HCT116 (cell line): ENCODE results near the gene DPY30. TPM values are rescaled to one million over a fixed set of nuclear protein-coding genes. Genes with fewer than 3 reads are reported as not detected.
"Not testable (repeated sequence)": the region's sequence is repeated elsewhere in the genome, so short reads cannot be mapped to it uniquely, and the experiment has no call there.

Experiments
- ATAC-seq: fragments of 200-7000 bp; cut with Tn5 transposase; 2 replicates; pipeline ENCODE4 v1.9.1; 2020; ENCODE audit warnings: mild to moderate bottlenecking, moderate library complexity
- BruUV-seq: library from RNA; stranded (reverse); fragments of 400-500 nt; replicated peaks from 2 replicates; lab custom pipeline; 2021; lab: Mats Ljungman, UMichigan
- CTCF ChIA-PET: fragments of 300-600 bp; sonication (Branson Sonifier 250); formaldehyde crosslinking; loops from one replicate; lab custom pipeline; 2021; ENCODE audit warnings: antibody characterized with exemption; lab: Charles Lee
- POLR2A ChIA-PET: fragments of 300-600, 350-600 bp; sonication (Branson Sonifier 250); formaldehyde crosslinking; loops from one replicate; lab custom pipeline; 2021; ENCODE audit warnings: antibody characterized with exemption; lab: Charles Lee
- RAD21 ChIA-PET, 2 experiments: fragments of 300-600 bp; sonication (Branson Sonifier 250); formaldehyde crosslinking; loops; one replicate each; lab custom pipeline; 2023; ENCODE audit warnings: low total read pairs in 2 of 2; ENCODE audit not compliant: uncharacterized antibody in 2 of 2, unreplicated experiment in 2 of 2, low non-redundant PET in 1 of 2; lab: Charles Lee
- DNase-seq: peaks from one replicate; pipeline ENCODE4 v3.0.0-alpha.2; 2010; ENCODE audit warnings: low read depth, low spot score
- H2AFZ ChIP-seq: fragments of 200-600 bp; shearing (Covaris generic), sonication (generic); 2 replicates; pipeline ENCODE4 v1.6.1; 2017; ENCODE audit warnings: low read depth, mixed run types, mixed read lengths, antibody characterized with exemption, low read length; ENCODE audit not compliant: poor library complexity, severe bottlenecking
- H3K27ac ChIP-seq: 2 replicates; pipeline ENCODE4 v1.5.1; 2012; ENCODE audit warnings: low read depth, low read length
- H3K27me3 ChIP-seq: fragments of 200-600 bp; sonication (generic); 2 replicates; pipeline ENCODE4 v1.6.1; 2016; ENCODE audit warnings: mixed run types, low read length, mixed read lengths; ENCODE audit not compliant: insufficient read depth
- H3K36me3 ChIP-seq, 2 experiments: fragments of 200-500 bp in 1 of 2; fragments of 200-600 bp in 1 of 2; sonication (Bioruptor generic) in 1 of 2; sonication (generic) in 1 of 2; 2 replicates each; pipeline versions ENCODE4 v1.5.1 to v1.6.1; 2014 to 2016; ENCODE audit warnings: low read length in 2 of 2, inconsistent platforms in 1 of 2, mixed read lengths in 1 of 2, mixed run types in 1 of 2; ENCODE audit not compliant: insufficient read depth in 2 of 2, control insufficient read depth in 1 of 2
- H3K4me1 ChIP-seq, 2 experiments: fragments of 200-600 bp in 1 of 2; sonication (generic) in 1 of 2; 2 replicates each; pipeline versions ENCODE4 v1.5.1 to v1.6.1; 2012 to 2017; ENCODE audit warnings: low read length in 2 of 2, inconsistent platforms in 1 of 2, mild to moderate bottlenecking in 1 of 2, mixed read lengths in 1 of 2, mixed run types in 1 of 2, moderate library complexity in 1 of 2; ENCODE audit not compliant: insufficient read depth in 2 of 2, control insufficient read depth in 1 of 2
- H3K4me2 ChIP-seq: fragments of 200-600 bp; sonication (generic); 2 replicates; pipeline ENCODE4 v1.6.1; 2017; ENCODE audit warnings: mixed run types, low read length, mixed read lengths
- H3K4me3 ChIP-seq, 2 experiments: fragments of 200-600 bp in 1 of 2; sonication (generic) in 1 of 2; replicated peaks in 1 of 2; 2 replicates each; pipeline ENCODE4 v1.5.1; 2011 to 2016; ENCODE audit warnings: low read length in 2 of 2, control low read depth in 1 of 2, low read depth in 1 of 2, mild to moderate bottlenecking in 1 of 2, mixed read lengths in 1 of 2, mixed run types in 1 of 2
- H3K79me2 ChIP-seq: fragments of 200-600 bp; sonication (generic); 2 replicates; pipeline ENCODE4 v1.6.1; 2017; ENCODE audit warnings: mild to moderate bottlenecking, mixed run types, low read length, moderate library complexity, mixed read lengths; ENCODE audit not compliant: insufficient read depth
- H3K9ac ChIP-seq: fragments of 200-600 bp; sonication (generic); 2 replicates; pipeline ENCODE4 v1.6.1; 2016; ENCODE audit warnings: low read length, mixed read lengths
- H3K9me2 ChIP-seq: fragments of 200-600 bp; sonication (generic), shearing (Covaris generic); 2 replicates; pipeline ENCODE4 v1.6.1; 2017; ENCODE audit warnings: mixed run types, mild to moderate bottlenecking, moderate library complexity; ENCODE audit not compliant: insufficient read depth
- H3K9me3 ChIP-seq, 2 experiments: fragments of 200-500 bp in 1 of 2; fragments of 200-600 bp in 1 of 2; sonication (Bioruptor generic) in 1 of 2; sonication (generic) in 1 of 2; 2 replicates each; pipeline ENCODE4 v1.6.1; 2014 to 2017; ENCODE audit warnings: low read length in 2 of 2, mixed read lengths in 2 of 2, inconsistent platforms in 1 of 2, low read depth in 1 of 2, mild to moderate bottlenecking in 1 of 2, mixed run types in 1 of 2, moderate library complexity in 1 of 2; ENCODE audit not compliant: control insufficient read depth in 1 of 2, insufficient read depth in 1 of 2
- H4K20me1 ChIP-seq: fragments of 200-600 bp; sonication (generic), shearing (Covaris generic); 2 replicates; pipeline ENCODE4 v1.6.1; 2017; ENCODE audit warnings: mixed run types, mild to moderate bottlenecking, moderate library complexity; ENCODE audit not compliant: insufficient read depth
- POLR2AphosphoS5 ChIP-seq: IDR thresholded peaks from 2 replicates; pipeline ENCODE4 v1.6.1; 2011; ENCODE audit warnings: mild to moderate bottlenecking, low read depth, low read length, moderate library complexity
- SP1 ChIP-seq: IDR thresholded peaks from 2 replicates; pipeline ENCODE4 v1.6.1; 2012; ENCODE audit warnings: low read depth
- ZNF274 ChIP-seq: fragments of 200-500 bp; sonication (Bioruptor generic); IDR thresholded peaks from 2 replicates; pipeline ENCODE4 v1.6.1; 2014; ENCODE audit warnings: mild to moderate bottlenecking, low read depth, low read length, inconsistent platforms
- intact Hi-C: fragments of 100-400 bp; cut with micrococcal nuclease; formaldehyde crosslinking; loops from 2 replicates; pipeline ENCODE4 v1.10.0; 2022
- total RNA-seq: library from RNA; stranded (reverse); gene quantifications from one replicate; pipeline ENCODE4 v1.2.1, GENCODE V29; 2021; ENCODE audit not compliant: unreplicated experiment

The DPY30 gene
- total RNA-seq, 1 experiment from 2014 or later, result 79.5 TPM

- no peak overlapping the region for H3K27ac ChIP-seq
- ATAC-seq, result no peak
- no peak overlapping the region for H3K4me3 ChIP-seq
- H3K79me2 ChIP-seq, result no peaks in the 10 kb centered on the region
- DNase-seq, result no peak
- H3K9ac ChIP-seq, result no peak overlapping the region
- no peak for TF ChIP-seq POLR2AphosphoS5
- no peak for TF ChIP-seq ZNF274
- no peak for TF ChIP-seq SP1
- no TSS peak for BruUV-seq
- peaks cover 0 to 18% of the 10 kb centered on the region in 2 experiments; a peak in 2 of 4 replicates for H3K4me1 ChIP-seq
- H3K9me2 ChIP-seq, result no peaks in the 10 kb centered on the region
- H3K27me3 ChIP-seq, result no peaks in the 10 kb centered on the region
- H2AFZ ChIP-seq, result peak overlapping the region; percentile 73
- ChIA-PET RAD21 (interaction anchor here in 1 of 2 experiments (0.6 kb wide), 1 partner anchor 125 kb away, joined by 4 read pairs; no protein-coding TSS in a partner anchor), POLR2A (interaction anchor here (0.5 kb wide), 1 partner anchor 97 kb away, joined by 3 read pairs; no protein-coding TSS in a partner anchor), CTCF (no interaction called here)
- no peaks in the 10 kb centered on the region for H3K36me3 ChIP-seq
- no peaks in the 10 kb centered on the region for H4K20me1 ChIP-seq
- H3K4me2 ChIP-seq, result no peak overlapping the region; the same call in 1 of the 2 replicates
- no peaks in the 10 kb centered on the region for H3K9me3 ChIP-seq
- intact Hi-C loops, result no loop called here
Measured at GRCh38 chr2:32058130-32058529, 18.5 kb upstream of the DPY30 start.

GRCh38 chr2:32054583-32054982 is 15.0 kb upstream of the DPY30 start:
- ATAC-seq, intact Hi-C loops, H3K4me3 ChIP-seq, H3K27me3 ChIP-seq, H3K4me1 ChIP-seq, H3K79me2 ChIP-seq, H3K27ac ChIP-seq, H3K4me2 ChIP-seq, H4K20me1 ChIP-seq, H3K36me3 ChIP-seq, DNase-seq, H2AFZ ChIP-seq, H3K9me3 ChIP-seq, H3K9ac ChIP-seq, BruUV-seq, RAD21 ChIA-PET, H3K9me2 ChIP-seq: not testable (repeated sequence)
- ChIA-PET POLR2A (interaction anchor here (2.2 kb wide), 1 partner anchor 15 kb away, joined by 11 read pairs; the partner anchor contains the start of gene DPY30), CTCF (interaction anchor here (1.6 kb wide), 1 partner anchor 9 kb away, joined by 4 read pairs; the partner anchor contains the start of gene SPAST)
